HEK293 (cell line): ENCODE data around the gene GPR157.
A peak's percentile ranks its signal among the peaks of the same experiment; 100 is the strongest.

Experiments
- CTCF ChIA-PET: fragments of 350-600 bp; formaldehyde crosslinking; extraction: SDS; loops from one replicate; lab custom pipeline; 2021; ENCODE audit warnings: antibody characterized with exemption; lab: Yijun Ruan, JAX
- POLR2A ChIA-PET: fragments of 300-600 bp; formaldehyde crosslinking; extraction: SDS; loops from one replicate; lab custom pipeline; 2020; ENCODE audit warnings: antibody characterized with exemption, inconsistent platforms; lab: Yijun Ruan, JAX
- H3K27ac ChIP-seq: fragments of 200-500 bp; sonication (Bioruptor generic); 2 replicates; pipeline ENCODE4 v1.5.1; 2014; ENCODE audit warnings: low read depth, low read length, control low read depth, inconsistent platforms; ENCODE audit errors: extremely low read depth
- H3K36me3 ChIP-seq, 2 experiments: fragments of 200-500 bp in 1 of 2; sonication (Bioruptor generic) in 1 of 2; 1 replicate in 1 of 2; 2 replicates in 1 of 2; pipeline ENCODE4 v1.5.1; 2014 to 2017; ENCODE audit warnings: inconsistent platforms in 2 of 2, low read length in 2 of 2; ENCODE audit not compliant: control insufficient read depth in 2 of 2, insufficient read depth in 1 of 2
- H3K4me1 ChIP-seq: fragments of 200-500 bp; sonication (Bioruptor generic); 2 replicates; pipeline ENCODE4 v1.5.1; 2014; ENCODE audit warnings: mild to moderate bottlenecking, low read length, inconsistent platforms; ENCODE audit not compliant: control insufficient read depth, insufficient read depth
- H3K4me3 ChIP-seq: 2 replicates; pipeline ENCODE4 v1.5.1; 2011; ENCODE audit warnings: low read depth, mild to moderate bottlenecking, control low read depth, low read length, moderate library complexity
- H3K9me3 ChIP-seq: fragments of 200-500 bp; sonication (Bioruptor generic); 2 replicates; pipeline ENCODE4 v1.5.1; 2014; ENCODE audit warnings: low read depth, low read length, inconsistent platforms; ENCODE audit not compliant: control insufficient read depth, insufficient read depth
- FEZF1 ChIP-seq: fragments of 450-650 bp; formaldehyde crosslinking; IDR thresholded peaks from 2 replicates; pipeline ENCODE4 v1.5.1; 2016; ENCODE audit warnings: missing biosample characterization, missing genetic modification characterization
- MZF1 ChIP-seq: fragments of 450-650 bp; formaldehyde crosslinking; IDR thresholded peaks from 2 replicates; pipeline ENCODE4 v1.5.1; 2017; ENCODE audit warnings: missing biosample characterization, missing genetic modification characterization, borderline replicate concordance
- SCRT1 ChIP-seq: fragments of 450-650 bp; formaldehyde crosslinking; IDR thresholded peaks from 2 replicates; pipeline ENCODE4 v1.5.1; 2016; ENCODE audit warnings: missing biosample characterization, missing genetic modification characterization, borderline replicate concordance
- ZBTB17 ChIP-seq: fragments of 450-650 bp; formaldehyde crosslinking; IDR thresholded peaks from 2 replicates; pipeline ENCODE4 v1.5.1; 2016; ENCODE audit warnings: missing biosample characterization, missing genetic modification characterization
- ZBTB8A ChIP-seq: fragments of 450-650 bp; formaldehyde crosslinking; IDR thresholded peaks from 2 replicates; pipeline ENCODE4 v1.5.1; 2016; ENCODE audit warnings: missing biosample characterization, missing genetic modification characterization
- ZNF138 ChIP-seq: fragments of 450-650 bp; formaldehyde crosslinking; IDR thresholded peaks from 2 replicates; pipeline ENCODE4 v1.5.1; 2016; ENCODE audit warnings: missing biosample characterization, missing genetic modification characterization, borderline replicate concordance
- ZNF18 ChIP-seq: fragments of 450-650 bp; formaldehyde crosslinking; IDR thresholded peaks from 2 replicates; pipeline ENCODE4 v1.5.1; 2016; ENCODE audit warnings: missing biosample characterization, missing genetic modification characterization
- ZNF214 ChIP-seq: fragments of 450-650 bp; formaldehyde crosslinking; IDR thresholded peaks from 2 replicates; pipeline ENCODE4 v1.5.1; 2017; ENCODE audit warnings: missing biosample characterization, mild to moderate bottlenecking, missing genetic modification characterization, borderline replicate concordance
- ZNF610 ChIP-seq: fragments of 450-650 bp; formaldehyde crosslinking; IDR thresholded peaks from 2 replicates; pipeline ENCODE4 v1.5.1; 2016; ENCODE audit warnings: missing biosample characterization, missing genetic modification characterization, borderline replicate concordance
- ZNF768 ChIP-seq: fragments of 450-650 bp; formaldehyde crosslinking; IDR thresholded peaks from 2 replicates; pipeline ENCODE4 v1.5.1; 2018; ENCODE audit warnings: missing biosample characterization, mild to moderate bottlenecking, missing genetic modification characterization
- ZNF776 ChIP-seq: fragments of 450-650 bp; formaldehyde crosslinking; IDR thresholded peaks from 2 replicates; pipeline ENCODE4 v1.5.0; 2017; ENCODE audit warnings: missing biosample characterization, missing genetic modification characterization, borderline replicate concordance
- ZSCAN5A ChIP-seq: fragments of 450-650 bp; formaldehyde crosslinking; IDR thresholded peaks from 2 replicates; pipeline ENCODE4 v1.5.1; 2016; ENCODE audit warnings: missing biosample characterization, missing genetic modification characterization
- TF ChIP-seq, protein P1 (sequence below): fragments of 450-650 bp; formaldehyde crosslinking; IDR thresholded peaks from 2 replicates; pipeline ENCODE4 v1.5.1; 2016; ENCODE audit warnings: missing biosample characterization, missing genetic modification characterization
- TF ChIP-seq, protein P2 (sequence below): fragments of 450-650 bp; formaldehyde crosslinking; IDR thresholded peaks from 2 replicates; pipeline ENCODE4 v1.5.1; 2017; ENCODE audit warnings: missing biosample characterization, missing genetic modification characterization

Gene GPR157

DNA sequence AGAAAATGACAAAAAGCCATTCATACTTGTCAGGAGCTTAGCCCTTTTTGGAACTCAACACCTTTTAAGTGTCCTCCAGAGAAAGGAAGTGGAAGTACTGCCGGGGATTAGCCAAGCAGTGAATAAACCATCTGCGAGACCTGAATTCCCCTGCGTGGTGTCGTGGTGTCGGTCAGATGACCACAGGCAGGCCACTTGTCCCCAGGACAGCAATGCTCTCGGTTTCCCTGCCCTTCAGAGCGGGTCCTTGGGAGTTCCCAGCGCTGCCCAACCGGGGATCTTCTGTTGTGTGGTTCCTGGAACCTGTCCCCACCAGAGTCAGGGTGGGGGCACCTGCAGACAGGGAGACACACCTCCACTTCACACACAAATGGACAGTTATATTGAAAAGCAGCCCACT is 9.2 kb downstream of the GPR157 start (continued):
- TF ChIP-seq SCRT1 (tag by site-specific recombination) (no peak), ZNF776 (no peak), ZSCAN5A (tag by site-specific recombination) (no peak), ZNF610 (no peak), ZNF768 (tag by site-specific recombination) (no peak), ZNF18 (tag by site-specific recombination) (no peak), ZNF138 (tag by site-specific recombination) (no peak)
- TF ChIP-seq, protein P1, sequence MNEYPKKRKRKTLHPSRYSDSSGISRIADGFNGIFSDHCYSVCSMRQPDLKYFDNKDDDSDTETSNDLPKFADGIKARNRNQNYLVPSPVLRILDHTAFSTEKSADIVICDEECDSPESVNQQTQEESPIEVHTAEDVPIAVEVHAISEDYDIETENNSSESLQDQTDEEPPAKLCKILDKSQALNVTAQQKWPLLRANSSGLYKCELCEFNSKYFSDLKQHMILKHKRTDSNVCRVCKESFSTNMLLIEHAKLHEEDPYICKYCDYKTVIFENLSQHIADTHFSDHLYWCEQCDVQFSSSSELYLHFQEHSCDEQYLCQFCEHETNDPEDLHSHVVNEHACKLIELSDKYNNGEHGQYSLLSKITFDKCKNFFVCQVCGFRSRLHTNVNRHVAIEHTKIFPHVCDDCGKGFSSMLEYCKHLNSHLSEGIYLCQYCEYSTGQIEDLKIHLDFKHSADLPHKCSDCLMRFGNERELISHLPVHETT (tag by site-specific recombination) = no peak

GRCh38 chr1:9118186-9118585 is 10.7 kb downstream of the GPR157 start:
- Histone ChIP-seq H3K9me3 (no peaks in the 10 kb centered on the region), H3K36me3 (peaks cover 0 to 12% of the 10 kb centered on the region in 2 experiments; a peak in 1 of 3 replicates), H3K4me1 (no peaks in the 10 kb centered on the region; the same call in 1 of the 2 replicates)
- POLR2A ChIA-PET = no interaction called here
- no peak for TF ChIP-seq ZBTB8A
- TF ChIP-seq, protein P2, sequence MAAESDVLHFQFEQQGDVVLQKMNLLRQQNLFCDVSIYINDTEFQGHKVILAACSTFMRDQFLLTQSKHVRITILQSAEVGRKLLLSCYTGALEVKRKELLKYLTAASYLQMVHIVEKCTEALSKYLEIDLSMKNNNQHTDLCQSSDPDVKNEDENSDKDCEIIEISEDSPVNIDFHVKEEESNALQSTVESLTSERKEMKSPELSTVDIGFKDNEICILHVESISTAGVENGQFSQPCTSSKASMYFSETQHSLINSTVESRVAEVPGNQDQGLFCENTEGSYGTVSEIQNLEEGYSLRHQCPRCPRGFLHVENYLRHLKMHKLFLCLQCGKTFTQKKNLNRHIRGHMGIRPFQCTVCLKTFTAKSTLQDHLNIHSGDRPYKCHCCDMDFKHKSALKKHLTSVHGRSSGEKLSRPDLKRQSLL (tag by site-specific recombination) = no peak
- TF ChIP-seq ZNF214 (tag by site-specific recombination) = no peak
- TF ChIP-seq, all 188 proteins: peak for 0
- H3K4me3 ChIP-seq = no peak overlapping the region
- CTCF ChIA-PET = interaction anchor here (1.3 kb wide), 1 partner anchor 8 kb away, joined by 3 read pairs; no protein-coding TSS in a partner anchor
- no peak overlapping the region for H3K27ac ChIP-seq

DNA sequence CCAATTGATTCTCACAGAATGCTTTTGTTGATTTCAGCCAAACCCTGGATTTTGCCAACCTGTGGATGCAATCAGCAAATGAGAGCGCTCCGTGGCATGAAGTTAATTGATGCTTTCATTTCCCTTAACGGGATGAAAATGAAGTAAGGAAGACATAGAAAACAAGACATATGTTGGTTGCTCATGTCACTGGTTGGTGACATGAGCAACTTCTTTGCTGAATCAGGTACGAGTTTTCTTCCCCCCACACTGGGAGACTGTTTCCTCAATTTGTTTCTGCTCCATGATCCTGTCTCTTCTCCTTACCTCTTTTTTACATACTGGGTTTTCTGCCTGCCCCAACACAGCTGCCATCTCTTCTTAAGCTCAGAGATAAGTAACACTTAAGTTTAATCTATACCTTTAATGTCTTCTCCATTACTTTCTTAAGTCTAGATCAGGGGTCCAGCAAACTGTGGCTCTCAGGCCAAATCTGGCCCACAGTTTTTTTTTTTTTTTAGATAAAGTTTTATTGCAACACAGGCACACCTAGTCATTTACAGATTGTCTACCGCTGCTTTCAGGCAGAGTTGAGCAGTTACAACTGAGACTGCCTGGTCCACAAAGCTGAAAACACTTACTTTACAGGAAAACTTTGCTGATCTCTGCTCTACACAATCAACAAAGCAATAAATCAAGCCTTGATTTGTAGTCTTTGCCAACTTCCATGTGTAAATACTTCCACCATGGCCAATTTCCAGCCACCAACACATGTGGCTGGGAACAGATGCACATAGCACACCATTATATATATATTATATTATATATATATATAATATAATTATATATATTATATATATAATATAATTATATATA is 13.3 kb downstream of the GPR157 start:
- ChIA-PET CTCF (interaction anchor here (0.5 to 1.3 kb wide), 3 partner anchors 65 to 151 kb away, joined by 3 to 4 read pairs (median 3); no protein-coding TSS in a partner anchor), POLR2A (interaction anchor here (0.7 kb wide), 2 partner anchors 56 to 243 kb away, joined by 3 to 6 read pairs; no protein-coding TSS in a partner anchor)
- Histone ChIP-seq H3K36me3 (peaks cover 0 to 23% of the 10 kb centered on the region in 2 experiments; a peak in 1 of 3 replicates), H3K4me3 (no peak overlapping the region), H3K4me1 (no peaks in the 10 kb centered on the region; the same call in 1 of the 2 replicates), H3K27ac (no peak overlapping the region), H3K9me3 (no peaks in the 10 kb centered on the region)
- TF ChIP-seq FEZF1 (tag by site-specific recombination) (peak; percentile 67), ZBTB17 (peak; percentile 33; the same call in 1 of the 2 replicates), MZF1 (tag by site-specific recombination) (no peak)
